ENCODE results near the gene NPAS2.

- TF ChIP-seq CTCF (IDR thresholded peaks at IDR 0.05; ENCODE audit: low read length) (no peak), EZH2 (optimal IDR thresholded peaks at IDR 0.05; ENCODE audit: low read depth, low read length) (no peak), EZH2phosphoT487 (IDR thresholded peaks at IDR 0.05; ENCODE audit: low read length) (no peak)
Measured at GRCh38 chr2:100980046-100980445, 160.1 kb downstream of the NPAS2 start.

Measured in MM.1S (cell line).